ENCODE results near the gene PTCD3. TPM values are rescaled to one million over a fixed set of nuclear protein-coding genes. Genes with fewer than 3 reads are reported as not detected.

Gene PTCD3
- total RNA-seq, 1 donor from 2014 or later: 158 TPM

GRCh38 chr2:86082756-86083155, 23.3 kb upstream of the PTCD3 start:
- H3K9me3 ChIP-seq (replicated peaks): no peaks in the 10 kb centered on the region
- TF ChIP-seq CTCF (IDR thresholded peaks at IDR 0.05; ENCODE audit: borderline replicate concordance): no peak
- no peaks in the 10 kb centered on the region for H3K27me3 ChIP-seq (ENCODE audit: low read depth)
- H3K36me3 ChIP-seq: peaks cover 64% of the 10 kb centered on the region
- DNase-seq: no peak
- peaks cover 14% of the 10 kb centered on the region for H3K4me1 ChIP-seq
- no peak overlapping the region for H3K27ac ChIP-seq (replicated peaks)
- no peak overlapping the region for H3K4me3 ChIP-seq
- intact Hi-C loops (cut with micrococcal nuclease): no loop called here

- Histone ChIP-seq H3K27ac (replicated peaks) (no peak overlapping the region), H3K27me3 (ENCODE audit: low read depth) (no peaks in the 10 kb centered on the region), H3K4me1 (no peaks in the 10 kb centered on the region), H3K9me3 (replicated peaks) (no peaks in the 10 kb centered on the region), H3K4me3 (no peak overlapping the region), H3K36me3 (peaks cover 72% of the 10 kb centered on the region)
- TF ChIP-seq CTCF (IDR thresholded peaks at IDR 0.05; ENCODE audit: borderline replicate concordance): peak; percentile 29
- DNase-seq: no peak
- intact Hi-C loops (cut with micrococcal nuclease): no loop called here
Measured at GRCh38 chr2:86087936-86088850, 17.8 kb upstream of the PTCD3 start.

GRCh38 chr2:86094229-86094628, 11.8 kb upstream of the PTCD3 start:
- Histone ChIP-seq H3K36me3 (peaks cover 80% of the 10 kb centered on the region), H3K4me1 (no peaks in the 10 kb centered on the region), H3K27ac (replicated peaks) (no peak overlapping the region), H3K27me3 (ENCODE audit: low read depth) (no peaks in the 10 kb centered on the region), H3K9me3 (replicated peaks) (no peaks in the 10 kb centered on the region), H3K4me3 (no peak overlapping the region)
- no peak for DNase-seq
- intact Hi-C loops (cut with micrococcal nuclease): no loop called here
- TF ChIP-seq CTCF (IDR thresholded peaks at IDR 0.05; ENCODE audit: borderline replicate concordance): no peak

GRCh38 chr2:86097114-86097896, 8.7 kb upstream of the PTCD3 start:
- no peaks in the 10 kb centered on the region for H3K4me1 ChIP-seq
- H3K9me3 ChIP-seq (replicated peaks): no peaks in the 10 kb centered on the region
- H3K4me3 ChIP-seq: no peak overlapping the region
- no peak overlapping the region for H3K27ac ChIP-seq (replicated peaks)
- TF ChIP-seq CTCF (IDR thresholded peaks at IDR 0.05; ENCODE audit: borderline replicate concordance): no peak
- no peaks in the 10 kb centered on the region for H3K27me3 ChIP-seq (ENCODE audit: low read depth)
- DNase-seq: no peak
- peaks cover 71% of the 10 kb centered on the region for H3K36me3 ChIP-seq
- intact Hi-C loops (cut with micrococcal nuclease): no loop called here

- H3K36me3 ChIP-seq: peaks cover 73% of the 10 kb centered on the region
- H3K9me3 ChIP-seq (replicated peaks): no peaks in the 10 kb centered on the region
- H3K4me3 ChIP-seq: no peak overlapping the region
- TF ChIP-seq CTCF (IDR thresholded peaks at IDR 0.05; ENCODE audit: borderline replicate concordance): no peak
- intact Hi-C loops (cut with micrococcal nuclease): no loop called here
- no peak overlapping the region for H3K27ac ChIP-seq (replicated peaks)
- H3K4me1 ChIP-seq: no peaks in the 10 kb centered on the region
- DNase-seq: no peak
- no peaks in the 10 kb centered on the region for H3K27me3 ChIP-seq (ENCODE audit: low read depth)
Measured at GRCh38 chr2:86097913-86098312, 8.1 kb upstream of the PTCD3 start.
